HG03097 (cell line): ENCODE results near the gene SENP1.
"Not testable (repeated sequence)": the region's sequence is repeated elsewhere in the genome, so short reads cannot be mapped to it uniquely, and the experiment has no call there.

ENCODE experiments used
- ATAC-seq: cut with Tn5 transposase; IDR thresholded peaks from one replicate; pipeline ENCODE4 v1.9.1; 2021; ENCODE audit not compliant: unreplicated experiment, low FRiP score

Gene SENP1

DNA sequence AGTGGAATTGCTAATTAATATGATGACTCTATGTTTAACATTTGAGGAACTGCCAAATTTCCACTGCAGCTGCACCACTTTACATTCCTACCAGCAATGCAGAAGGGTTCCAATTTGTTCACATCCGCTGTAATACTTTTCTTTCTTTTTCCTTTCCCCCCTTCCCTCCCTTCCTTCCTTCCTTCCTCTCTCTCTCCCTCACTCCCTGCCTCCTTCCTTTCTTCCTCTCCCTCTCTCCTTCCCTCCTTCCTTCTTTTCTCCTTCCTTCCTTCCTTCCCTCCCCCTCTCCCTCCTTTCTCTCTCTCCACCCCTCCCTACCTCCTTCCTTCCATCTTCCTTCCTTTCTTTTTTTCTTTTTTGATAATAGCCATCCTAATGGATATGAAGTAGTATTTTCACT, 10.1 kb upstream of the SENP1 start:
- ATAC-seq, result no peak

DNA sequence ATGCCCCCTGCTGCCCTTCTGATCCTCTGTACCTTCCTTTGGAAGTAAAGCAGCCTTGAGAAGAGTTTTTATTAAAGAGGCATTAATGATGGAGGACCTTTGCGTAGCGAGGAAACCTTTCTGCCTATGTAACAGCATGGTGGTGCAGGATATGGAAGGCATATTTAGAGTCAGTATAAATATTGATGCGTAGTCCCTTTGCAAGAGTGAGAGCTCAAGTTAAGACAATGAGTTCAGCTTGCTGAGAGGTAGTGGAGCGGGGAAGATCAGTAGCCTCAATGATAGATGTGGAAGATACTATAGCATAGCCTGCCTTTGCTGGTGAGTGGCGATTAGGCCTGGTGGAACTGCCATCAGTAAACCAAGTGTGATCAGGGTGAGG, 5.4 kb upstream of the SENP1 start:
- ATAC-seq, result not testable (repeated sequence)

DNA sequence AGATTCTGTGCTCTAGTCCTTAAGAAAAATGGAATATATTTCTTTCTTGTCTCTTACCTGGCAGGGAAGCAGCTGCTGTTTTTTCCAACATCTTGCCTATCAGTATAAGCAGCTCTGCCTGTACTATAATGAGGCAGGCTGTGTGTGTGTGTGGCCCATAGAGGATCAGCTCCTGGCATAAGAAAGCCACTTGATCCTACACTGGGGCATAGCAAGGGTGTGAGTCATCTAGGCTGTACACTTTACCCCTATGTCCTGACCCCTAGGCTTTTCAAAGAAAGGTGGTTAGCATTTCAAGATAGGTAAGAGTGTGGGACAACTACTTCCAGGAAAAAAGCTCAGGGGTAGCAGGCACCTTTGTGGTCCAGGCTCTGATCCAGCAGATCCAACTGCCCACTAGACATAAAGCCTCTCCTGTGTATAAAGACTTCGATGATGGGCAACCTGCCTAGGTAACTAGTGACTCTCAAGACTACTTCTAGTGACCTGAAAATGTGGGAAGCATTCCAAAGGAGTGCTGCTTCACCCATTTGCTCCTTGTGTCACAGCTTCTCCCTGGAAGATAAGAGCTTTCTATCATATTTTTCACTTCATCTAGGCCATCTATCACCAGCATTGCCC, 4.9 kb upstream of the SENP1 start:
- no peak for ATAC-seq

DNA sequence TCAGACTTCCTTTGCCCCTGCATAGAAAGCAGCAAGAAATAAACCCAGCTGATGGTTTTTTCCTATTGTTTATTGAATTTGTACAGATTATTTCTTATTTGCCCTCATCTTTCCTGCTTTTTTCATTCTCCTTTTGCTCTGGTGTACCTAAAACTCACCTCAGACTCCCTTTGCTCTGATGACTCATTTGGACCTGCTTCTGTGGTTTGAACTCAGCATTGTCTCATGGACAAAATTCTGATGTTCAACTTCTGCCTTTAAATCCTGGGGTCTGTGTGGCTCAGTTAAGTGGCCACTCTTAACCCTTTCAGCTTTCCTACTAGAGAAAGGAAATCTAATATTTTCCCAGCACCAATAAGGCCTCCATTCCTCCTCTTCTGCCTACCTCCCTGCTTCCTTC, 3.5 kb upstream of the SENP1 start:
- no peak for ATAC-seq

DNA sequence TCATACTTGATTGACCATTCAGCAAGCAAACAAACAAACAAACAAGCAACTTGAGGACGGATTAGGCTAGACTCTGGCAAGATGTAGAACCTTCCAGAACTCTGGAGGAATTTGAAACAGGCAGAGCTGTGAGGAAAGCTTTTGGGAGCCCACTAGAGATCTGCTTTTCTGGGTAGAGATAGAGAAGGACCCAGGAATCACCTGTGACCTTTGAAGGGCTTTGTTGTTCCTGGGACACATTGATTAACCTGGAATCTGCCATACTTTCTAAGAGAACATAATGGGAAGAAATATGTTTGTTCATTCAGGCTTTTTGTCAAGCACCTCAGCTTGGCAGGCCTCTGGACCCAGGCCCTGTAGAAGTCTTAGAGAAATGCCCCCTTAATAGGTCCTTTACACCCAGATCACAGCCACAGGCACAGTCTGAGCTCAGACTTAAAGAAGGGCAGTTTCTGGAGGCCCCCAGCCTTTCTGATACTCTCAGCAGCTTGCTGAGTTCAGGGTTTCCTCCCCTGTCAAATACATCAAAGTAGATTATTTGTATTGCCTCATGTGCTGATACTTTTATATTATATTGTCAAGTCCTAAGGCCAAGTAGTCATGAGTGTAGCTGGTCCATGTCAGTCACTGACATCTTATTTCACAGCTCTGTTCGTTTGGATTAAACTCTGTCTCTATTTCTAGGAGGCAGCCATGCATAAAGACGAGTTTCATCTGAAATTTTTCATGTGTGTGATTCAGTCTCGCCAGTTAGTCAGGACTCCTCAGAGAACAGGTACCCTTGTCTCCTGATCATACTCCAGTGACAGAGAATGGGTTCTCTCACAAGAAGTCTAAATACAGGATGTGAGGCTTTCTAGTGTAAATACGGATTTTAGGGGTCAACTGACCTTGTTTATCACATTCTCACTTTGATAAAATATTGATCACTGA, 1.1 kb upstream of the SENP1 start:
- no peak for ATAC-seq

DNA sequence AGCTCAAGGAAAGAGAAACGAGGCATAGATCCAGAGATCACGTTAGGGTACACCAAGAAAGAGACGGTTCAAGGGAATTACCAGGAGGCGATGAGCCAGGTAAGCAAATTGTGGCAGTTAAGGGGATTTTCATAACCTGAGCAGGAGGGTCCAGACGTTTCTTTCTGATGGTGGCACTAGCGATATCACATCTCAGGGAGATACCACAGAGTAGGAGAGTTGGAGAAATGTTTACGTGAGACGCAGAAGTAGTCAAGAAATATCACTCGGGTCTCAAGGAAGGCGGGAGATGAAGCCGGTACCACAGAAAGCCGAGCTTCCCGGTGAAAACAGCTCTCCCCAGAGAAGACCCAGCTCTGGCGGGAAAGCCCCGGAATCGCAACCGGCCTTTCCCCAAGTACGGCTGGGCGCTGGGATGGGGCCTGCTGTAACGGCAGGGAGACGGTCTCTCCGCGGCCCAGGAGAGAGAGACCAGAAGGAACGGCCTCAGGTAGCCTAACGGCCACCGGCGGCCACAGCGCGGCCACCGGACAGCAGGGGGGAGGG, 485 bp downstream of the SENP1 start:
- peak; percentile 31 for ATAC-seq

DNA sequence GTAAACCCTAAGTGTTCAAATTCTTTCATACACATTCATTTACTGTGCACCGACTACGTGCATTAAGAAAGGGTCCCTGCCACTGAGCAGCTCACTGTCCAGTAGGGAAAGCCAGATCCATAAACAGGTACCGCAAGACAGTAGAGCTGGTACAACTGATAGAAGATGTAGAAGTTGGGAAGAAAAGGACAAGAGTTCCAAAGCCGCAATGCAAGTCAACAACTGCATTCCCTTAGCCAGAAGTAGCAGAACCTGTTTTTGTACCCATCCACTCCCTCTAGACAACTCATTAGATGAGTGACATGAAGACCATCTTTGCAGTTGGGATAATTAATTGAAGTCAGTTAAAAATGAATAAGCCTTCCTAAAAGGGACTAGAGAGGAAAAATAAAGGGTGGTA, 1.3 kb downstream of the SENP1 start:
- ATAC-seq, result no peak

DNA sequence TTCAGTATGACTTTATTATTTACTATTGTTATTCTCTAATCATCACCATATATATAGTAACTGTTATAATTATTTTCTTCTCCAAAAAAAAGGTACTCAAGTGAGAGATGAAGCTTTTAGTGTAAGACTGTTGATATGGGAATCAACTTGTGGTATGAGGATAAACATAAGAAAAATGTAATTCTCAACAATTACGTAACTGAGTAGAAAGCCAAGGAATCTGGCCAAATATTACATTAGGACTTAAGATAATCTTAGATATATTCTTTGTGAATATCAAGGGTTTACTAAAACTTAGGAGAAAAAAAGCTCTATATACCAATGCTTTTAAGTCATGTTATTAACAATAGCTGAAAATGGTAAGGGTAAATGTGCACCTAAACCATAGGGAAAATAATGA, 13.3 kb downstream of the SENP1 start:
- ATAC-seq, result no peak

DNA sequence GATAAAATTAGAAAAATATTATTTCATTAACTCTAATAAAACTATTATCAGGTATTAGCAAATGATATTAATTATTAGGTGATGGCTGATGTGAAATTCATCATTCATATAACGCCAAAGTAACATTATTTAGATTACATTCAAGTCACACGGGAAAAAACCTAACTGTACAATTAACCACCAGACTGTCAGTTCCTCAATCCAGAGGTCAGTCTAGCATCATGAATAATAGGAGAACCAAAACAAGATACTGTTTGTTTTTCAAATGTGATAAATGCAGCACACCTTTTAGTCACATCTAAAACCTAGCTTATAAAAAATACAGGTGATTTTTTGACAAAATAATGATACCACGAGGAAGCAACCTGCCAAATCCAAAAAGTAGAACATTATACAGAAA, 19.6 kb downstream of the SENP1 start:
- no peak for ATAC-seq

DNA sequence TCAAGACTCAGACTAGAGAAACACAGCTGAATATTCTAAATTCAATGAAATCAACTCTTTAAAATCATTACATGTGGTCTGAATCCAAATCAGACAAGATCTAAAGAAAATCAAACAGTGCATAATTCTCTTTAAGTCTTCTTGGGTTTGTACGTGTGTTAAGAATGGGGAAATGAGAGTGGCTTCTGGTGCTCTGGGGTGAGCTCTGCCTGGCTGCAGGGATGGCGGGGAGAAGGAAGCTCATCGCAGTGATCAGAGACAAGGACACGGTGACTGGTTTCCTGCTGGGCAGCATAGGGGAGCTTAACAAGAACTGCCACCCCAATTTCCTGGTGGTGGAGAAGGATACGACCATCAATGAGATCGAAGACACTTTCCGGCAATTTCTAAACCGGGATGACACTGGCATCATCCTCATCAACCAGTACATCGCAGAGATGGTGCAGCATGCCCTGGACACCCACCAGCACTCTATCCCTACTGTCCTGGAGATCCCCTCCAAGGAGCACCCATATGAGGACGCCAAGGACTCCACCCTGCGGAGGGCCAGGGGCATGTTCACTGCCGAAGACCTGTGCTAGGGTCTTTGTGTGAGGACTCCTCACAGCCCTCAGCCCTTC, 20.9 kb downstream of the SENP1 start:
- ATAC-seq, result no peak

DNA sequence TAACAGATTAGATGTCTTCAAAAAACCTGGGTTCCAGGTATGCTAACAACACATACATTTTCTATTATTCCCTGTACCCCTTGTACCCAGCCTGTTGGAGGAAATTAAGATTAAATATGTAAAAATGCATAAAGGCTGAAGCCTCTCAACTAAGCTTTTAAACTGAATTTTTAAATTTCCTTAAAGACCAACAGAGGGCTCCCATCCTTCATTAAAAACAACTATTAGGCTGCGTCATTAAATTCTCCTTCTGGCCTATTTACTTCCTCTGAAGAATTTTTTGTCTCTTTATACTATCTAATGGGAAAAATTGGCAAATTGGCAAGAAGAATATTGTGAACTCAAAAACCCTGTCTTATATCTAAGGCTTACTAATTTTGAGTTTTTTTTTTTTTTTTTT, 21.8 kb downstream of the SENP1 start:
- no peak for ATAC-seq

DNA sequence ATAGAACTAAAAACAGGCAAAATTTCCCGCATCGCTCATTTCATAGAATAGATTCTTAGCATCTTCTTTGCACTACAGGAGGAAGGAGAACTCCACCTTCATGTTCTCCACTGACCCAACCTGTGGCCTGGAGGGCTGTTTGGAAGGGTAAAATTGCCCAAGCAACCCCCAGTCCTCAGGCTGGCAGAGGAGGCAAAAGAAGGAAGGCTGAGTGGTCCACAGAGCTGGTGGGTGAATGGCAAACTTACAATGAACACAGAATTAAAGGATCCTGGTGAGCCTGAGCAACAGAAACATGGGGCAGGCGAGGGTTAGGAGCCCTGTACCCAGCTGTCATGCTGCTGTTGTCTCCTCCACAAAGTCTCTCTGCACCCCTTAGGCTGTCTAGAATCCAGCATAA, 25.1 kb downstream of the SENP1 start:
- no peak for ATAC-seq

DNA sequence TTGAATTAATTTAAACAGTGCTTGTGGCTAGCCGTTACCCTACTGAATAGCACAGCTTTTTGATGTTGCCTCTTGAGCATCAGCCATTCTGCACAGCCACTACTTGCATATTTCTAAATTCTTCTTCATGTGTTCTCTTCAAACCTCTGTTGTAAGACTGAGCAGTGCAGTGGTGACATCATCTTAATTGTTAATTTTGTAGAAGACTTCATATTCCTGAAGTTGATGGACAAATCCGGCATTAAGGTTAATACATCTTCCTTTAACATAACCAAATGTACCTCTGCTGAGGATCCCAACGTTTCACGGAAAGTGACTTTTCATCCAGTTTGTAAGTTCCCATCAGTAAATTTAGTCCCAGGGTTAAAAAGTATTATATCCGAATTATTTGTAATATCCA, 25.6 kb downstream of the SENP1 start:
- no peak for ATAC-seq

DNA sequence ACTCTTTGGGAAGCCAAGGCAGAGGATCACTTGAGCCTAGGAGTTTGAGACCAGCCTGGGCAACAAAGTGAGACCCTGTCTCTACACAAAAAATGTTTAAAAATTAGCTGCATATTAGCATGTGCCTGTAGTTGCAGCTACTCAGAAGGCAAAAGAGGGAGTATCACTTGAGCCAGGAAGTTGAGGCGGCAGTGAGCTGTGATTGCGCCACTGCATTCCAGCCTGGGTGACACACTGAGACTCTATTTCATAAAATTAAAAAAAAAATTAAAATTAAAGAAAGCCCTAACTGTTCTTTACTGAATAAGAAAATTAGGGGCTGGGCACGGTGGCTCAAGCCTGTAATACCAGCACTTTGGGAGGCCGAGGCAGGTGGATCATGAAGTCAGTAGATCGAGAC, 27.0 kb downstream of the SENP1 start:
- no peak for ATAC-seq

DNA sequence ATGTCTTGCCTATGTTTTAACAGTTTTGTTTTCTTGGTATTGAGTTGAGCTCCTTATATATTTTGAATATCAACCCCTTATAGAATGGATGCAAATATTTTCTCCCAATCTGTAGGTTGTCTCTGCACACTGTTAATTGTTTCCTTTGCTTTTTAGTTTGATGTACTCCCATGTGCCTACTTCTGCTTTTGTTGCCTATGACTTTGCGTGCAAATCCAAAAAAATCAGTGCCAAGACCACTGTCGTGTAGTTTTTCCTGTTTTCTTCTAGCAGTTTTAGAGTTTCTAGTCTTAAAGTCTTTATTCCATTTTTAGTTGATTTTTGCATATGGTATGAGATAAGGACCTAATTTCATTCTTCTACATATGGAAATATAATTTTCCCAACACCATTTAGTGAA, 28.8 kb downstream of the SENP1 start:
- ATAC-seq, result no peak

DNA sequence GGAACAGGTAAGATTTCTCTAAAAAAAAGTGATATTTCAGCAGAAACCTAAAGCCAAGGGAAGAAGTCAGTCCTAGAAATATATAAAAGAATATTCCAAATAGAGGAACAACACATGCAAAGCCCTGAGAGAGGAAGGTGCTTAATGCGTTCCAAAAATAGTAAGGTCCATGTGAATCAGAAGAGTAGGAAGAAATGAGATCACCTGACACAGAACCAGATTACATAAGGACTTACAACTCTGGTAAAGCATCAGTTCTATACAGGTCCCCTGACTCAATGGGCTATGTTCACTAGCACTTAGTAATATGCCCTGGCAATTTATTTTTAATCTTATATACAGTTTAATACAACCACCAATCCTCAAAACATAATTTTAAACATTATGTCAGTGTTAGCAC, 30.0 kb downstream of the SENP1 start:
- ATAC-seq, result no peak

DNA sequence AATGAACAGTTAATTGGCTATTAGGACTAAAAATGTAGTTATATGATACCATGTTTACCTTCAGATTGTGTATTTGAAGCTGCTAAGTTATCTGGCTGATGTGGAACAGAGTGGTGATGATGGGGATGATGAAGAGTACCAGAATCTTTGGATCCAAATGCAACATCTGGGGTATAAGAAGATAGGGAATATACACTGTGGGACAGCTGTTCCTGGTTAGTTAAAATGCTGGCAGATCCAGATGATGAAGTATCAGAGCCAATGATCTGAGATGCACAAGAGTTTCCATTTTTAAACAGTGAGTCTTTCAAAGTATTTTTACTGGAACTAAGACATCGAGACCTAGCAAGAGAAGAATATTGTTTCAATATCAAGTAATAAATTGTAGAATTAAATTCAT, 31.6 kb downstream of the SENP1 start:
- no peak for ATAC-seq

DNA sequence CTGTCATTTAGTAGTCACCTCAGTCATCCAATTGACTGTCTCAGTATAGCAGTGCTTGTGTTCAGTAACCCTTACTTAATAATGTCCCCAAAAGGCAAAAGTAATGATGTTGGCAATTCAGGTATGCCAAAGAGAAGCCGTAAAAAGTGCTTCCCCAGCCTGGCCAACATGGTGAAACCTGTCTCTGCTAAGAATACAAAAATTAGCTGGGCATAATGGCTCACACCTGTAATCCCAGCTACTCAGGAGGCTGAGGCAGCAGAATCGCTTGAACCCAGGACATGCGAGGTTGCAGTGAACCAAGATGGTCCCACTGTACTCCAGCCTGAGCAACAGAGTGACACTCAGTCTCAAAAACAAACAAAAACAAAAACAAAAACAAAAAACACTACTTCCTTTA, 33.6 kb downstream of the SENP1 start:
- no peak for ATAC-seq

DNA sequence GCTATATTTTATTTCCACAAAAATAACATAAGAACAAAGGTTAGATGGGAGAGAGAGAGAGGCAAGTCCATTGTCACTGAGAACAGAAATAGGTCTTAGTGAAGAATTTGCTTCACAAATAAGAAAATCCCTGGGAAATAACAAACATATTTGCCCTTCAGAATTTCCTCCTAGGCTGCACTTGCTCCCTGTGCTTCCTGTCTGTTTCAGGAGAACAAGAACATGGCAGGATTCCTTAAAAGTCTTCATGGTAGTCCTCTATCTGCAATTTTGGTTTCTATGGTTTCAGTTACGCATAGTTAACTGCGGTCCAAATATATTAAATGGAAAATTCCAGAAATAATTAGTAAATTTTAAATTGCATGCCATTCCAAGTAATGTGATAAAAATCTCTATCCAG, 34.1 kb downstream of the SENP1 start:
- ATAC-seq, result no peak

DNA sequence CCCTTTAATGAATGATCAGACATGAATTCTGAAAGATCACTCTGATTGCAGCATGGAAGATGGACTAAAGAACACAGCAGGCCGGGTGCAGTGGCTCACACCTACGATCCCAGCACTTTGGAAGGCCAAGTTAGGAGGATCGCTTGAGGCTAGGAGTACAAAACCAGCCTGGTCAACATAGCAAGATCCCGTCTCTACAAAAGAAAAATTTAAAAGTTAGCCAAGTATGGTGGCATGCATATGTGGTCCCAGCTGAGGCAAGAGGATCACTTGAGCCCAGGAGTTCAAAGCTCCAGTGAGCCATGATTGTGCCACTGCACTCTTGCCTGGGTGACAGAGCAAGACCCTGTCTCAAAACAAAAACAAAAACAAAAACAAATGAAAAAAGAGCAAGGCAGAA, 35.1 kb downstream of the SENP1 start:
- no peak for ATAC-seq

DNA sequence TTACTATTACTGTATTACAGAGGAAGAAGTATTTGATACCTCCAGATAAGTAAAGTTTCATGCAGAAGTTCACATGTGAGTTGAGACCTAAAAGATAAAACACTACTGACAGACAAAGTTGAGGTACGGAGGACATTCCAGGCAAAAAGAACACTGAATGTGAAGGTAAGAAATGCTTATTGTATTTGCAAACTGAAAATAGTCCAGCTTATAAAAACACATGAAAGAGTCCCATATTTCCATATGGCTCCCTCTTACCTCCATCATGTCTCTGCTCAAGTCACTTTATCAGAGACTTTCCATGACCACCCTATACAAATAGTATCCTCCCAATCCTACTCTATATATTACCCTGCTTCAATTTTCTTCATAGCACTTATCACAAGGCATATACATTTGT, 35.8 kb downstream of the SENP1 start:
- ATAC-seq, result no peak

DNA sequence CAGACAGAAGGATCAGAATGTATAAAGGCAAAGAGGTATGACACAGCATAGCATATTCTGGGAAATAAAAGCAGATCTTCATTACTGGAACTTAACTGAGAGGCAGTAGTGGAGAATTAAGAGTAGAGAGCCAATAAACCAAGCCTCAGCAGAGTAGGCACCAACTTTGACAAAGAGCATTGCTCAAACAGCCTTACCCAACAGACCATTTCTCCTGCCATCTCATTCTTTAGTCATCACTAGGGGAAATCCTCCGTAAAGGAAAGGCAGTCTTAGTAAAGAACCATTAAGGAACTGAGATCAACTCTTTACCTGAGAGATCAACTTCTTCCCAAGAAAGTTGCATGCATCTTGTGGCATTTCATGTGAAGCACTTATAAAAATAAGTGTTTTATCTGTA, 36.6 kb downstream of the SENP1 start:
- ATAC-seq, result no peak
